Kidney epithelial cell (primary cell): Measurements from ENCODE around the gene SAV1. TPM values are rescaled to one million over a fixed set of nuclear protein-coding genes. Genes with fewer than 3 reads are reported as not detected.

ENCODE experiments used
- DNase-seq: peaks from one replicate; pipeline ENCODE4 v3.0.0-alpha.2; 2010; ENCODE audit warnings: low read depth
- H3K27me3 ChIP-seq: 2 replicates; pipeline ENCODE4 v1.6.0; 2011; ENCODE audit warnings: low read length; ENCODE audit not compliant: control insufficient read depth, insufficient read depth
- H3K36me3 ChIP-seq: 2 replicates; pipeline ENCODE4 v1.5.1; 2011; ENCODE audit warnings: low read length; ENCODE audit not compliant: control insufficient read depth, insufficient read depth
- H3K4me3 ChIP-seq: 2 replicates; pipeline ENCODE4 v1.5.1; 2011; ENCODE audit warnings: low read depth, mild to moderate bottlenecking, control low read depth, low read length
- CTCF ChIP-seq: IDR thresholded peaks from 2 replicates; pipeline ENCODE4 v1.5.1; 2011; ENCODE audit warnings: mild to moderate bottlenecking, moderate library complexity, low read length, control low read depth, inconsistent platforms; ENCODE audit not compliant: insufficient read depth, poor library complexity, severe bottlenecking
- total RNA-seq: library from RNA; depleted of rRNA; stranded (reverse); fragments of >200 nt; gene quantifications from 2 replicates; pipeline ENCODE4 v1.2.3, GENCODE V29; 2015

SAV1 gene
- 25.3 and 31.1 TPM in 2 replicates for total RNA-seq

GRCh38 chr14:50667996-50668825, at the start of gene SAV1:
Gene SAV1, minus strand, starts transcription at chr14:50668306. Its CDS starts 339 bp downstream, at chr14:50667967.
- Histone ChIP-seq H3K4me3 (peak within 1 kb of the TSS; percentile 67), H3K36me3 (no peaks in the 10 kb centered on the region), H3K27me3 (no peaks in the 10 kb centered on the region)
- peak; percentile 58 for DNase-seq
- no peak for TF ChIP-seq CTCF

GRCh38 chr14:50717811-50718210, 49.7 kb upstream of the SAV1 start:
- TF ChIP-seq CTCF = no peak
- no peaks in the 10 kb centered on the region for H3K36me3 ChIP-seq
- H3K4me3 ChIP-seq = no peak overlapping the region
- H3K27me3 ChIP-seq = no peaks in the 10 kb centered on the region
- no peak for DNase-seq

GRCh38 chr14:50714450-50715073, 46.5 kb upstream of the SAV1 start:
- Histone ChIP-seq H3K4me3 (no peak overlapping the region), H3K36me3 (no peaks in the 10 kb centered on the region), H3K27me3 (no peaks in the 10 kb centered on the region)
- peak; percentile 72 for TF ChIP-seq CTCF
- DNase-seq = no peak

- Histone ChIP-seq H3K4me3 (no peak overlapping the region), H3K36me3 (no peaks in the 10 kb centered on the region), H3K27me3 (no peaks in the 10 kb centered on the region)
- TF ChIP-seq CTCF = no peak
- DNase-seq = no peak
Observed at GRCh38 chr14:50711043-50711442, 42.9 kb upstream of the SAV1 start.

GRCh38 chr14:50705026-50705593, 37.0 kb upstream of the SAV1 start:
- Histone ChIP-seq H3K27me3 (no peaks in the 10 kb centered on the region), H3K4me3 (no peak overlapping the region), H3K36me3 (no peaks in the 10 kb centered on the region)
- no peak for TF ChIP-seq CTCF
- no peak for DNase-seq
